GM19324 (cell line): ENCODE data around the gene LAMB1.

ENCODE experiments used
- ATAC-seq: cut with Tn5 transposase; IDR thresholded peaks from one replicate; pipeline ENCODE4 v1.9.1; 2021; ENCODE audit warnings: mild to moderate bottlenecking, moderate library complexity; ENCODE audit not compliant: unreplicated experiment, low FRiP score

The LAMB1 gene

DNA sequence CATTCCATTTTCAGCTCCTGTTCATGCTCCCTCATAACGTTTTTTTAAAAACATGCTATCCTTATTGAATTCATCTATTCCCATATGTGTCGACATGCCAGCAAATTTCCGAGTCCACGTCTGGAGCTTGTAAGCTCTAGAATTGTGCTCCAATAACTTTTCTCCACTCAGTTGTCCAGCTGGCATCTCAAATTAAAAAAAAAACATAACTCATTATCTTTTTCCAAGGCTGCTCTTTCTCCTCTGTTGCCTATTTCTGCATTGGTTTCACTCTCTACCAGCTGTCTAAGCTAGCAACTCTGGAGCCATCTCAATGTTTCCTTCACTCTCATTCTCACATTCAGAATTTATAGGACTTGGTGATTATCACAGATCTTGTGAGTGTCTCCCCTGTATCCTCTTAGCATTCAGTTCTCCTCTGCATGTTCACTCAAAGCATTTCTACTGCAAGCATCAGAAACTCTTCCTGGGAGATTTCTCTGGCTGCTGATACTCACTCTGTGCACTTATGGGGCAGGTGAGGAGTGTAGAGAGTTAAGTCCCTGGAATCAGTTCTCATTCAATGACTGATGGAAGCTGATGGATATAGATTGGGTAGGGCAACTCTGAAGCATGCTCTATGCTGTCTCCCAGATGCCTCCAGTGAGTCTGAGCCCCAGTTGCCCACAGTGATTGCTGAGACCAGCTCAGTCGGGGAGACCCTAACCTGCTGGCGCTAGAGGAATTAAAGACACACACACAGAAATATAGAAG is 118.7 kb downstream of the LAMB1 start:
- ATAC-seq, result no peak

GRCh38 chr7:107882766-107883165 is 120.2 kb downstream of the LAMB1 start:
- no peak for ATAC-seq

- ATAC-seq, result no peak
Measured at GRCh38 chr7:107879400-107880035, 123.4 kb downstream of the LAMB1 start.

- ATAC-seq, result no peak
Measured at GRCh38 chr7:107878636-107879035, 124.3 kb downstream of the LAMB1 start.

DNA sequence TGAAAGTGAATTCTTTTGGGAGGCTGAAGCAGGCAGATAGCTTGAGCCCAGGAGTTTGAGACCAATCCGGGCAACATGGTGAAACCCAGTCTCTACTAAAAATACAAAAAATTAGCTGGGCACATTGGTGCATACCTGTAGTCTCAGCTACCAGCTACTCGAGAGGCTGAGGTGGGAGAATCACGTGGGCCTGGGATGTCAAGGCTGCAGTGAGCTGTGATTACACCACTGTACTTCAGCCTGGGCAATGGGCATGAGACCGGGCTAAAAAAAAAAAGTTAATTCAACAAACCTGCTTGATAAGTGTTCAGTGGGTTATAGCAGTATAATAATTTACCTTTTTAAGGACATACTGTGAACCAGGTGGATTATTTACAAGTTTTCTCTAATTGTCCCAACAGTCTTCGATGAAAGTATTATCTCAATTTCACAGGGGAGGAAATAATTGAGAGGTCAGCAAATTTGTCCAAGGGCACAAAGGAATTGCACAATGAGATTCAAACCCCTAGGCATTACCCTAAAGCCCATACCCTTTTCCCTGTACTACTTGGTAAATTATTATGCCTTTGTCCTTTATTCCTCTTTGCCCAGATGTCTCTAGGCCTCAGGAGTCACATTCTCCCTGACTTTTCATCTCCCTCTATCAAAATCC is 125.1 kb downstream of the LAMB1 start:
- no peak for ATAC-seq

DNA sequence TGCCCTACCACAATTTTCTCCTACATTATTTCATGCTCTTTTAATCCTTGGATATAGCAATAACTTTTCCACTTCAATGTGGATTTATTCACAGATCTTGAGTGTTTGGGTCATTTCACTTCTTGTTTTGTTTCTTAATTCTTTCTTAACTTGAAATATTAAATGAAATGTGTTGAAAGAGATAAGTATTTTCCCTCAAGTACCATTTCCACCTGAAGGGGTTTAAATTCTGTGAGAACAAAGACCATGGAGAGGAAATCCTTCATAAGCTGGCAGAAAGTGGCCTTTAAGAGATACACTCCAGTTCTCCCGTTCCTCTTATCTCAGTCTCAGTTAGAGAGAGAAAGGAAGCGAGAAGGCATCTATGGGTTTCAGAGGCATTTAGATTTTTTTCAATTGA is 126.0 kb downstream of the LAMB1 start:
- ATAC-seq, result no peak

DNA sequence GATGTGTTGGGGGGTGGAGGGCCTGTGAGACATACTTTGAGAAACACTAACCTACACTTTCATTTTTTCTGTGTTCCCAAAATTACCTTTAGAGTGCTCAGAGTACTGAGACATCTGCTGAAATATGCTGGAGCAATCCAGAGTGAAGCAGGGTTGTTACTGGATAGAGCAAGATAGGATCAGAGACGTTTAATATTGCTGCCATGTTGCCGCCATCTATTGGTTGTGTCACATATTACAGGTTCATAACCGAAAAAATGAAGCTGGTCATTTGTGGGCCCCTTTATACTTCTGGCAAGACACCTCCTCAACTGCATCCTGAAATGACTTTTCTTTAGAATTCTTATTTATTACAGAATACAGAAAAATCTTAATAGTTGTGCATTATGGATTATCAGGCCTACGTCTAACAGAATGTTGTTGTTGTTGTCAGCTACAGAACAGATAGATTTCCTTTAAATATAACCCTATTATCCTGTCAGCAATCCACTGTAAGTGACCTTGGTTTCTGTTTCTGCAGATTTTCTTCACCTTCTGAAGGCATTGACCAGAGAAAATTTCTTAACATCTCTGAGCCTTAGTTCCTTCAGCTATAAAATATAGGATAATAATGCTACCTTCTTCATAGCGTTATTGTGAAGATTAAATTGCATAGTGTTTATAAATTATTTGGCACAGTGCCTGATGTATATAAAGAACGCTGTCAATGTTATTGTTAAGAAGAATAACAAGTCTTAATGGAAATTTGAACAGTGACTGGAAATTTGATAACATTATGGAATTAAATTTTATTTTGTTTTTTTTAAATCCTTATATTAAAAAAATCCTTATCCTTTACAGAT is 128.1 kb downstream of the LAMB1 start:
- no peak for ATAC-seq

DNA sequence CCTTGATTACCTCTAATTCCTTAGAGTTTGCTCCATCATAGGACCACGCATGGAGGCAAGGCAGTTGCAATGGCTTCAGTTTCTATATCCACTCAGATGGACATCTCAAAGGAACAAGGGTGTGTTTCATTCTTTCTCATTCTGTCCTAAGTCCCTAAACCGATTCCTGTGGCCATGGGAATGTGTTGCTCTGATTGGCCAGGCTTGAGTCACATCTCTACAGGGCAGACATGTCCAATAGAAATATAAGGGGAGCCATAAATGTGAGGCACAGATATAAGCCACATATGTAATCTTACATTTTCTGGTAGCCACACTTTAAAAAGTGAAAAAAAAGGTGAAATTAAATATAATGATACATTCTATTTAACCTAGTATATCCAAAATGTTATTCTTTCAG is 128.8 kb downstream of the LAMB1 start:
- no peak for ATAC-seq
